ENCODE measurements around the gene UBXN2A. TPM values are rescaled to one million over a fixed set of nuclear protein-coding genes. Genes with fewer than 3 reads are reported as not detected.
"Not testable (repeated sequence)": the region's sequence is repeated elsewhere in the genome, so short reads cannot be mapped to it uniquely, and the experiment has no call there.

The UBXN2A gene
- total and polyA plus RNA-seq, 4 donors, result 2.7 to 6.3 (median 4.9) TPM

- Histone ChIP-seq H3K27me3 (ENCODE audit: control insufficient read depth in 4 of 4, insufficient read depth in 4 of 4, low read length in 3 of 4) (no peaks in the 10 kb centered on the region), H3K36me3 (ENCODE audit: control insufficient read depth in 4 of 4, insufficient read depth in 3 of 4, low read depth in 1 of 4, low read length in 3 of 4) (no peaks in the 10 kb centered on the region), H3K27ac (ENCODE audit: low read depth in 1 of 2, low read length in 2 of 2) (peak overlapping the region in 1 of 2 donors; percentile 21), H3K4me3 (ENCODE audit: low read depth in 1 of 3, low read length in 3 of 3) (no peak overlapping the region), H3K9me3 (ENCODE audit: control insufficient read depth in 4 of 4, low read length in 3 of 4) (no peaks in the 10 kb centered on the region), H3K4me1 (ENCODE audit: control insufficient read depth in 4 of 4, insufficient read depth in 4 of 4, low read length in 3 of 4) (peaks cover 7 to 19% (median 13%) of the 10 kb centered on the region in 4 donors), H3K9ac (ENCODE audit: low read depth in 1 of 2, low read length in 2 of 2) (no peak overlapping the region)
- DNase-seq (ENCODE audit: low spot score), result no peak
- WGBS, result 60% methylated on average over 1 of the region's 1 CpG
- TF ChIP-seq HNF4A (conservative IDR thresholded peaks at IDR 0.05) (peak; percentile 72), RXRA (IDR thresholded peaks at IDR 0.05) (peak; percentile 41 to 63), SP1 (IDR thresholded peaks at IDR 0.05) (peak; percentile 83), TAF1 (conservative IDR thresholded peaks at IDR 0.05) (no peak), YY1 (IDR thresholded peaks at IDR 0.05) (peak; percentile 76), RAD21 (IDR thresholded peaks at IDR 0.05) (peak in 1 of 2 donors; percentile 44), FOXA2 (IDR thresholded peaks at IDR 0.05) (no peak), JUND (IDR thresholded peaks at IDR 0.05) (no peak)
Observed at GRCh38 chr2:23944527-23944926, 4.3 kb downstream of the UBXN2A start.

- Histone ChIP-seq H3K36me3 (ENCODE audit: control insufficient read depth in 4 of 4, insufficient read depth in 3 of 4, low read depth in 1 of 4, low read length in 3 of 4) (no peaks in the 10 kb centered on the region), H3K4me1 (ENCODE audit: control insufficient read depth in 4 of 4, insufficient read depth in 4 of 4, low read length in 3 of 4) (peaks cover 6 to 18% (median 12%) of the 10 kb centered on the region in 4 donors), H3K9ac (ENCODE audit: low read depth in 1 of 2, low read length in 2 of 2) (no peak overlapping the region), H3K27me3 (ENCODE audit: control insufficient read depth in 4 of 4, insufficient read depth in 4 of 4, low read length in 3 of 4) (no peaks in the 10 kb centered on the region), H3K4me3 (ENCODE audit: low read depth in 1 of 3, low read length in 3 of 3) (no peak overlapping the region), H3K9me3 (ENCODE audit: control insufficient read depth in 4 of 4, low read length in 3 of 4) (no peaks in the 10 kb centered on the region), H3K27ac (ENCODE audit: low read depth in 1 of 2, low read length in 2 of 2) (no peak overlapping the region)
- TF ChIP-seq SP1 (IDR thresholded peaks at IDR 0.05), result no peak
- no peak for TF ChIP-seq REST (IDR thresholded peaks at IDR 0.05)
- TF ChIP-seq, protein P1, sequence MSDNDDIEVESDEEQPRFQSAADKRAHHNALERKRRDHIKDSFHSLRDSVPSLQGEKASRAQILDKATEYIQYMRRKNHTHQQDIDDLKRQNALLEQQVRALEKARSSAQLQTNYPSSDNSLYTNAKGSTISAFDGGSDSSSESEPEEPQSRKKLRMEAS (IDR thresholded peaks at IDR 0.05), result no peak
- TF ChIP-seq HNF4A (conservative IDR thresholded peaks at IDR 0.05), result no peak
- no peak for TF ChIP-seq YY1 (IDR thresholded peaks at IDR 0.05)
- DNase-seq (ENCODE audit: low spot score), result no peak
Observed at GRCh38 chr2:23944976-23945375, 4.7 kb downstream of the UBXN2A start.

GRCh38 chr2:23947350-23947749 lies 7.1 kb downstream of the UBXN2A start:
- no peak overlapping the region for H3K27ac ChIP-seq (ENCODE audit: low read depth in 1 of 2, low read length in 2 of 2)
- H3K36me3 ChIP-seq (ENCODE audit: control insufficient read depth in 4 of 4, insufficient read depth in 3 of 4, low read depth in 1 of 4, low read length in 3 of 4), result no peaks in the 10 kb centered on the region
- no peaks in the 10 kb centered on the region for H3K27me3 ChIP-seq (ENCODE audit: control insufficient read depth in 4 of 4, insufficient read depth in 4 of 4, low read length in 3 of 4)
- whole genome bisulfite sequencing, result 94% methylated on average over 2 of the region's 2 CpGs
- H3K9ac ChIP-seq (ENCODE audit: low read depth in 1 of 2, low read length in 2 of 2), result no peak overlapping the region
- peaks cover 2 to 8% (median 5%) of the 10 kb centered on the region in 4 donors for H3K4me1 ChIP-seq (ENCODE audit: control insufficient read depth in 4 of 4, insufficient read depth in 4 of 4, low read length in 3 of 4)
- H3K9me3 ChIP-seq (ENCODE audit: control insufficient read depth in 4 of 4, low read length in 3 of 4), result no peaks in the 10 kb centered on the region
- DNase-seq (ENCODE audit: low spot score), result no peak
- no peak for TF ChIP-seq HNF4A (conservative IDR thresholded peaks at IDR 0.05)
- TF ChIP-seq, protein P2, sequence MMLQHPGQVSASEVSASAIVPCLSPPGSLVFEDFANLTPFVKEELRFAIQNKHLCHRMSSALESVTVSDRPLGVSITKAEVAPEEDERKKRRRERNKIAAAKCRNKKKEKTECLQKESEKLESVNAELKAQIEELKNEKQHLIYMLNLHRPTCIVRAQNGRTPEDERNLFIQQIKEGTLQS (IDR thresholded peaks at IDR 0.05), result no peak
- H3K4me3 ChIP-seq (ENCODE audit: low read depth in 1 of 3, low read length in 3 of 3), result no peak overlapping the region

DNA sequence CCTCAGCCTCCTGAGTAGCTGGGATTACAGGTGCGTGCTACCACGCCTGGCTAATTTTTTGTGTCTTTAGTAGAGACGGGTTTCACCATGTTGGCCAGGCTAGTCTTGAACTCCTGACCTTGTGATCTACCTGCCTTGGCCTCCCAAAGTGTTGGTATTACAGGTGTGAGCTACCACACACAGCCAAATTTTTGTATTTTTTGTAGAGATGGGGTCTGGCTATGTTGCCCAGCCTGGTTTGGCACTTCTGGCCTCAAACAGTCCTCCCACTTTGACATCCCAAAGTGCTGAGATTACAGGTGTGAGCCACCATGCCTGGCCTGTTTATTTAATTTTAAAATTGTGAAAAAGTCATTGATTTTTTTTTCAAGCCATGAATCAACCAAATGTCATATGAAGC lies 12.3 kb downstream of the UBXN2A start:
- not testable (repeated sequence) for H3K4me1 ChIP-seq (ENCODE audit: control insufficient read depth in 4 of 4, insufficient read depth in 4 of 4, low read length in 3 of 4); H3K36me3 ChIP-seq (ENCODE audit: control insufficient read depth in 4 of 4, insufficient read depth in 3 of 4, low read depth in 1 of 4, low read length in 3 of 4); H3K27ac ChIP-seq (ENCODE audit: low read depth in 1 of 2, low read length in 2 of 2); H3K4me3 ChIP-seq (ENCODE audit: low read depth in 1 of 3, low read length in 3 of 3); H3K9me3 ChIP-seq (ENCODE audit: control insufficient read depth in 4 of 4, low read length in 3 of 4); DNase-seq (ENCODE audit: low spot score); H3K27me3 ChIP-seq (ENCODE audit: control insufficient read depth in 4 of 4, insufficient read depth in 4 of 4, low read length in 3 of 4); H3K9ac ChIP-seq (ENCODE audit: low read depth in 1 of 2, low read length in 2 of 2)
- WGBS, result 99% methylated on average over 3 of the region's 3 CpGs

Data from liver (tissue), 9 donors.